ENCODE measurements around the gene GLS.
"Not testable (repeated sequence)": the region's sequence is repeated elsewhere in the genome, so short reads cannot be mapped to it uniquely, and the experiment has no call there.

The GLS gene

GRCh38 chr2:190938771-190939335, 58.2 kb downstream of the GLS start:
- no peak for DNase-seq

GRCh38 chr2:190940454-190940853, 59.8 kb downstream of the GLS start:
- no peak for DNase-seq

- DNase-seq: no peak
Measured at GRCh38 chr2:190941571-190941970, 61.0 kb downstream of the GLS start.

- no peak for DNase-seq
Measured at GRCh38 chr2:190942697-190943096, 62.1 kb downstream of the GLS start.

GRCh38 chr2:190943706-190944105, 63.1 kb downstream of the GLS start:
- DNase-seq: no peak

GRCh38 chr2:190947141-190947540, 66.5 kb downstream of the GLS start:
- no peak for DNase-seq

- DNase-seq: no peak
Measured at GRCh38 chr2:190947711-190948251, 67.2 kb downstream of the GLS start.

- DNase-seq: no peak
Measured at GRCh38 chr2:190948671-190949070, 68.0 kb downstream of the GLS start.

GRCh38 chr2:190950566-190950991, 70.0 kb downstream of the GLS start:
- no peak for DNase-seq

- no peak for DNase-seq
Measured at GRCh38 chr2:190953257-190953656, 72.6 kb downstream of the GLS start.

GRCh38 chr2:190959911-190960788, 79.5 kb downstream of the GLS start:
- no peak for DNase-seq

- DNase-seq: not testable (repeated sequence)
Measured at GRCh38 chr2:190961117-190961516, 80.5 kb downstream of the GLS start.

- no peak for DNase-seq
Measured at GRCh38 chr2:190961918-190962487, 81.4 kb downstream of the GLS start.

- no peak for DNase-seq
Measured at GRCh38 chr2:190963088-190963487, 82.5 kb downstream of the GLS start.

GRCh38 chr2:190964170-190964795, 83.7 kb downstream of the GLS start:
- DNase-seq: no peak

GRCh38 chr2:190965580-190966222, 85.1 kb downstream of the GLS start:
- DNase-seq: no peak

- DNase-seq: no peak
Measured at GRCh38 chr2:190968522-190968921, 87.9 kb downstream of the GLS start.

GRCh38 chr2:190970160-190970559, 89.5 kb downstream of the GLS start:
- DNase-seq: no peak

- no peak for DNase-seq
Measured at GRCh38 chr2:190970873-190971506, 90.4 kb downstream of the GLS start.

- no peak for DNase-seq
Measured at GRCh38 chr2:190972213-190972612, 91.6 kb downstream of the GLS start.

- DNase-seq: no peak
Measured at GRCh38 chr2:190972846-190973245, 92.2 kb downstream of the GLS start.

- DNase-seq: no peak
Measured at GRCh38 chr2:190973262-190973661, 92.6 kb downstream of the GLS start.
